Prostate gland (tissue), 2 donors: ENCODE measurements around the gene DNAJA1.

Experiments
- POLR2AphosphoS5 ChIP-seq: sonication (generic); formaldehyde crosslinking; IDR thresholded peaks from one replicate; pipeline ENCODE4 v1.6.1; 2017; ENCODE audit warnings: antibody characterized with exemption
- TF ChIP-seq, protein P1 (sequence below), 4 experiments: fragments of 200-600 bp in 2 of 4; fragments of 450-650 bp in 2 of 4; sonication (generic) in 2 of 4; IDR thresholded peaks; 1 replicate in 3 of 4; 2 replicates in 1 of 4; pipeline ENCODE4 v1.5.1; 2016 to 2019; ENCODE audit warnings: antibody characterized with exemption in 4 of 4, mild to moderate bottlenecking in 2 of 4, moderate library complexity in 2 of 4

DNA sequence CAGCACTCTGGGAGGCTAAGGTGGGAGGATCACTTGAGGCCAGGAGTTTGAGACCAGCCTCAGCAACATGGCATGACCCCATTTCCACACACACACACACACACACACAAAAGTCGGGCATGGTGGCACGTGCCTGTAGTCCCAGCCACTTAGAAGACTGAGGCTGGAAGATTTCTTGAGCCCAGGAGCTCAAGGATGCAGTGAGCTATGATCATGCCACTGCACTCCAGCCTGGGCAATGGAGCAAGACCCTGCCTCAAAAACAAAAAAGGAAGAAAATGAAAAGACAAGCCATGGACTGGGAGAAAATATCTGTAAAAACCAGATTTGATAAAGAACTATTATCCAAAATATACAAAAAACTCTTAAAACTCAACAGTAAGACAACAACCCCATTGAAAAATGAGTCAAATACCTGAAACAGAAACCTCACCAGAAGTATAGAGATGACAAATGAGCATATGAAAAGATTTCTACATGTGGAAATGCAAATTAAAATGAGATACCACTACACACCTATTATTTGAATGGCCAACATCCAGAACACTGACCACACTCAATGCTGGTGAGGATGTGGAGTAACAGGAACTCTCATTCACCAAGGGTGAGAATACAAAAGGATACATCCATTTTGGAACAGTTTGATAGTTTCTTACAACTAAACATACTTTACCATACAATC lies 24.7 kb downstream of the DNAJA1 start:
- TF ChIP-seq, protein P1, sequence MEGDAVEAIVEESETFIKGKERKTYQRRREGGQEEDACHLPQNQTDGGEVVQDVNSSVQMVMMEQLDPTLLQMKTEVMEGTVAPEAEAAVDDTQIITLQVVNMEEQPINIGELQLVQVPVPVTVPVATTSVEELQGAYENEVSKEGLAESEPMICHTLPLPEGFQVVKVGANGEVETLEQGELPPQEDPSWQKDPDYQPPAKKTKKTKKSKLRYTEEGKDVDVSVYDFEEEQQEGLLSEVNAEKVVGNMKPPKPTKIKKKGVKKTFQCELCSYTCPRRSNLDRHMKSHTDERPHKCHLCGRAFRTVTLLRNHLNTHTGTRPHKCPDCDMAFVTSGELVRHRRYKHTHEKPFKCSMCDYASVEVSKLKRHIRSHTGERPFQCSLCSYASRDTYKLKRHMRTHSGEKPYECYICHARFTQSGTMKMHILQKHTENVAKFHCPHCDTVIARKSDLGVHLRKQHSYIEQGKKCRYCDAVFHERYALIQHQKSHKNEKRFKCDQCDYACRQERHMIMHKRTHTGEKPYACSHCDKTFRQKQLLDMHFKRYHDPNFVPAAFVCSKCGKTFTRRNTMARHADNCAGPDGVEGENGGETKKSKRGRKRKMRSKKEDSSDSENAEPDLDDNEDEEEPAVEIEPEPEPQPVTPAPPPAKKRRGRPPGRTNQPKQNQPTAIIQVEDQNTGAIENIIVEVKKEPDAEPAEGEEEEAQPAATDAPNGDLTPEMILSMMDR (IDR thresholded peaks at IDR 0.05), result no peak
- TF ChIP-seq POLR2AphosphoS5, result no peak
